Measurements from ENCODE around the gene ENTPD2. TPM values are rescaled to one million over a fixed set of nuclear protein-coding genes. Genes with fewer than 3 reads are reported as not detected.
A peak's percentile ranks its signal among the peaks of the same experiment; 100 is the strongest.

The ENTPD2 gene
- total RNA-seq, 5 donors from 2014 or later (not counting 1 experiment from before 2014, with no cell fraction given) = 0.32 TPM; not detected in 4

DNA sequence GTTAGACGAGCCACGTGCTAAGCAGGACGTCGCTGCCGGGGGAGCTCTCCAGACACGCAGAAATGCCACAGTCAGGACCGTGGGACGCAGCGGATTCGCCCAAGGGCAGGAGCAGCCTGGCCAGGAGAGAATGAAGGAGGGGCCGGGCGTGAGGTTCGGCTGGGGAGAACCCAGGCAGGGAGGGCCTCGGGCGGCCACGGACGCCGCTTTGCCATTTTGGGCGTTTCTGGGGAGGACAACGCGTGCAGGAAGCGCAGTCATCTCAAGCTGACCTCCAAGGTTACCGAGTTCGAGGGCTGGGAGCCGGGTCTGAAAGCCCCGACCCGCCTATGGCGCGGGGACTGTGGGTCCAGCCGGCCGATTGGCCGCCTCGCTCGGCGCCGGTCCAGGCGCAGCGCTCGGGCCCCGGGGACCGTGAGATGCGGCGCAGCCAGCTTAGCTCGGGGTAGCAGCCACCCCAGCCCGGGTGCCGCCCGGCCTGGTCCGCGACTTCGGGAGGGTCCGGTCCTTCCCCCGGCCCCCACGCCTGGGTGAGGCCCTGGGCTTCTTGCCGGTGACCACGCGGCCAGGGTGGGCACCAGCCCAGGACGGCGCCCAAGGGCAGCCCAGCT, 32.2 kb upstream of the ENTPD2 start:
- H3K36me3 Mint-ChIP-seq = peaks cover 12% of the 10 kb centered on the region
- H3K4me3 ChIP-seq (ENCODE audit: control insufficient read depth in 1 of 2, extremely low read depth in 1 of 2, low read length in 1 of 2) = peak overlapping the region; percentile 67 to 75
- H3K36me3 ChIP-seq (ENCODE audit: control insufficient read depth in 2 of 2, extremely low read depth in 1 of 2, insufficient read depth in 1 of 2, low read length in 1 of 2) = peaks cover 7 to 28% of the 10 kb centered on the region in 2 donors
- H3K9me3 Mint-ChIP-seq = no peaks in the 10 kb centered on the region
- ChIA-PET CTCF (interaction anchor here (0.6 to 1.8 kb wide), 7 partner anchors 10 to 185 kb away, joined by 3 to 42 read pairs (median 3); partner anchors contain the start of genes ABCA2 (in 1 of the 2) and SAPCD2 (in 1 of the 2)), POLR2A (interaction anchor here (0.6 to 1.5 kb wide), 6 partner anchors 10 to 158 kb away, joined by 3 to 12 read pairs (median 7); partner anchors contain the start of genes SAPCD2 (in 1 of the 2), TPRN (in 1 of the 2) and TUBB4B (in 1 of the 2))
- peak in 6 of 35 experiments; percentile 13 to 39 (median 16) for DNase-seq
- H3K4me1 Mint-ChIP-seq = peaks cover 28 to 38% (median 32%) of the 10 kb centered on the region in 3 donors
- H3K27me3 Mint-ChIP-seq = no peaks in the 10 kb centered on the region
- H3K27me3 ChIP-seq (replicated peaks in 1 of 2; ENCODE audit: control insufficient read depth in 2 of 2, extremely low read depth in 1 of 2, insufficient read depth in 2 of 2, low read length in 1 of 2) = peaks cover 0 to 3% of the 10 kb centered on the region in 2 experiments
- WGBS (ENCODE audit: insufficient coverage) = under 1% methylated on average over 58 of the region's 58 CpGs
- peak overlapping the region; percentile 61 for H3K27ac ChIP-seq (ENCODE audit: low read length)
- H3K27ac Mint-ChIP-seq = peak overlapping the region; percentile 87 to 94
- peak overlapping the region; percentile 79 to 93 (median 87) for H3K4me3 Mint-ChIP-seq
- no peaks in the 10 kb centered on the region for H3K9me3 ChIP-seq
- peaks cover 13 to 31% of the 10 kb centered on the region in 2 experiments for H3K4me1 ChIP-seq (ENCODE audit: control insufficient read depth in 1 of 2, extremely low read depth in 1 of 2, insufficient read depth in 2 of 2, low read length in 2 of 2)
- peak in 3 of 4 experiments; percentile 6 to 11 (median 8) for ATAC-seq (replicated peaks in 1 of 4)

DNA sequence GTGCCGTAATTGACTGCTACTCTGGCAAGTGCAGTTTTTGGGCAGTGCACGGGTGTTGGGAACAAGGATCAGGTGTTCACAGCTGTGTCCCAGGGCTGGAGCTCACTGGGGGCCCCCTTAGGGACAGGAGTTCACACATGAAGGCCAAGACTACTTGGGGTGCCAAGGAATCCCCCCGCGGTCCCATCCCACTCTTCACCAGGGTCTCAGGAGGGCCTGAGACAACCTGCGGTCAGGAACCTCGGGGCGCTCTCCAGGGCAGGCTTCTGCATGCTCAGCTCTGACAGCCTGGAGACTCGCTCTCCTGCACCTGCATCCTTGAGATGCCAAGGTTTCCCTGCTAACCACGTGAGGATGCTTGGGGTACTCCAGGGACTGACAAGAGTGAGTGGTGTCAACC, 30.7 kb upstream of the ENTPD2 start:
- 83% methylated on average over 9 of the region's 9 CpGs for WGBS (ENCODE audit: insufficient coverage)
- no peak for DNase-seq
- Histone ChIP-seq H3K9me3 (no peaks in the 10 kb centered on the region), H3K27ac (ENCODE audit: low read length) (no peak overlapping the region), H3K4me3 (ENCODE audit: control insufficient read depth in 1 of 2, extremely low read depth in 1 of 2, low read length in 1 of 2) (no peak overlapping the region), H3K4me1 (ENCODE audit: control insufficient read depth in 1 of 2, extremely low read depth in 1 of 2, insufficient read depth in 2 of 2, low read length in 2 of 2) (peaks cover 13 to 25% of the 10 kb centered on the region in 2 experiments), H3K27me3 (replicated peaks in 1 of 2; ENCODE audit: control insufficient read depth in 2 of 2, extremely low read depth in 1 of 2, insufficient read depth in 2 of 2, low read length in 1 of 2) (peaks cover 0 to 3% of the 10 kb centered on the region in 2 experiments), H3K36me3 (ENCODE audit: control insufficient read depth in 2 of 2, extremely low read depth in 1 of 2, insufficient read depth in 1 of 2, low read length in 1 of 2) (peaks cover 0 to 24% of the 10 kb centered on the region in 2 donors)
- Mint-ChIP-seq H3K9me3 (no peaks in the 10 kb centered on the region), H3K36me3 (peaks cover 14% of the 10 kb centered on the region), H3K4me1 (peaks cover 29 to 40% (median 30%) of the 10 kb centered on the region in 3 donors), H3K27ac (no peak overlapping the region), H3K27me3 (no peaks in the 10 kb centered on the region), H3K4me3 (no peak overlapping the region)
- no peak for ATAC-seq (replicated peaks in 1 of 4)
- POLR2A ChIA-PET = no interaction called here
- CTCF ChIA-PET = no interaction called here

DNA sequence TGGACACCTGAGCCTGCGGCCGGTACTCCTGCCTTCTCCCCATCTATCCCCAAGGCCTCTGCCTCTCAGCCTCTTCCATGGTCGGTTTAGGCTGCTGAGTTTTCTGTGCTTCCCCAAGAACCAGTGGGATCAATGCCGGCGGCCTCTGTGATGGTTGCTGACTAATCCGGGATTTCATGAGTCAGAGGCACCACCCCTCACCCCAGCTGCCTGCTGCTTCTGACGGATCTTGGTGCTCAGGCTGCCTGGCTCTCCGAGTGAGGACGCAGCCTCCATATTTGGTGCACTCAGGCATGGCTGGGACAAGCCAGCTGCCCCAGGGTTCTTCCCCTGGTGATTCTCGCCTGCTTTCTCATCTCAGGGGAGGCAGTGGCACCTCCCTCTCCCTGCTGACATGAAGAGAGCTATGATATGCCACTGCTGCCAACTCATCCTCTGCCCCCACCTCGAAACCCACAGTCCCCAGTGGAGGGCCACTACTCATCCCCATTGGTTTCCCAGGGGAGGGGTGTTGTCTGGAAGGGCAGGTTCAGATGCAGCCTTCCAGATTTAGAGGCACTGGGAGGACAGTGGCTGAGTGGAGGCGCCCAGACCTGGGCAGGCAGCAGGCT, 29.6 kb upstream of the ENTPD2 start:
- H3K27me3 Mint-ChIP-seq = no peaks in the 10 kb centered on the region
- H3K36me3 ChIP-seq (ENCODE audit: control insufficient read depth in 2 of 2, extremely low read depth in 1 of 2, insufficient read depth in 1 of 2, low read length in 1 of 2) = peaks cover 0 to 14% of the 10 kb centered on the region in 2 donors
- no peak overlapping the region for H3K4me3 ChIP-seq (ENCODE audit: control insufficient read depth in 1 of 2, extremely low read depth in 1 of 2, low read length in 1 of 2)
- peaks cover 0 to 6% of the 10 kb centered on the region in 2 experiments for H3K27me3 ChIP-seq (replicated peaks in 1 of 2; ENCODE audit: control insufficient read depth in 2 of 2, extremely low read depth in 1 of 2, insufficient read depth in 2 of 2, low read length in 1 of 2)
- H3K4me3 Mint-ChIP-seq = no peak overlapping the region
- H3K9me3 ChIP-seq = no peaks in the 10 kb centered on the region
- ChIA-PET POLR2A (no interaction called here), CTCF (no interaction called here)
- peaks cover 20 to 31% (median 22%) of the 10 kb centered on the region in 3 donors for H3K4me1 Mint-ChIP-seq
- no peaks in the 10 kb centered on the region for H3K9me3 Mint-ChIP-seq
- H3K27ac Mint-ChIP-seq = no peak overlapping the region
- no peak overlapping the region for H3K27ac ChIP-seq (ENCODE audit: low read length)
- H3K4me1 ChIP-seq (ENCODE audit: control insufficient read depth in 1 of 2, extremely low read depth in 1 of 2, insufficient read depth in 2 of 2, low read length in 2 of 2) = peaks cover 13 to 28% of the 10 kb centered on the region in 2 experiments
- 85% methylated on average over 6 of the region's 12 CpGs for WGBS (ENCODE audit: insufficient coverage)
- ATAC-seq (replicated peaks in 1 of 4) (no peak), DNase-seq (no peak)
- H3K36me3 Mint-ChIP-seq = peaks cover 8% of the 10 kb centered on the region

DNA sequence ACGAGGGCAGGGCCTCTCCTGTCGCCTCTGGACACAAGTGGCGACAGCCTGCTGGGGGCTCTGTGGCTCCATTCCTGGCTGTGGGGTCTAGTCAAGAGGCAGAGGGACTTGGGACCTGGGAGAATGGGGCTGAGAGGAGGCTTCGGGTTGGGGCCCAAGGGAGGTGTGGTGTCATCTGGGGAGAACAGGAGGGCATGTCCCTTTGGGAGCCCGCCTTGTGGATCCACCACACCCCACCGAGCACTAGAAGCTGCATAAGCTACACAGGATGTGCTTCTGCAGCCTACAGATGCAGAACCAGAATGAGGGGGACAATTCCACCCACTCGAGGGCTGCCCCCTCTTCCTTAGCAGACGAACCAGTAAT, 29.0 kb upstream of the ENTPD2 start:
- H3K36me3 Mint-ChIP-seq = peaks cover 8% of the 10 kb centered on the region
- no peaks in the 10 kb centered on the region for H3K27me3 Mint-ChIP-seq
- ChIA-PET POLR2A (no interaction called here), CTCF (no interaction called here)
- Histone ChIP-seq H3K4me1 (ENCODE audit: control insufficient read depth in 1 of 2, extremely low read depth in 1 of 2, insufficient read depth in 2 of 2, low read length in 2 of 2) (peaks cover 11 to 33% of the 10 kb centered on the region in 2 experiments), H3K9me3 (no peaks in the 10 kb centered on the region), H3K27me3 (replicated peaks in 1 of 2; ENCODE audit: control insufficient read depth in 2 of 2, extremely low read depth in 1 of 2, insufficient read depth in 2 of 2, low read length in 1 of 2) (peaks cover 0 to 8% of the 10 kb centered on the region in 2 experiments), H3K36me3 (ENCODE audit: control insufficient read depth in 2 of 2, extremely low read depth in 1 of 2, insufficient read depth in 1 of 2, low read length in 1 of 2) (peaks cover 0 to 14% of the 10 kb centered on the region in 2 donors), H3K4me3 (ENCODE audit: control insufficient read depth in 1 of 2, extremely low read depth in 1 of 2, low read length in 1 of 2) (no peak overlapping the region), H3K27ac (ENCODE audit: low read length) (no peak overlapping the region)
- H3K4me1 Mint-ChIP-seq = peaks cover 16 to 28% (median 17%) of the 10 kb centered on the region in 3 donors
- no peak for DNase-seq
- 77% methylated on average over 4 of the region's 8 CpGs for WGBS (ENCODE audit: insufficient coverage)
- no peak overlapping the region for H3K27ac Mint-ChIP-seq
- H3K4me3 Mint-ChIP-seq = no peak overlapping the region
- no peak for ATAC-seq (replicated peaks in 1 of 4)
- H3K9me3 Mint-ChIP-seq = no peaks in the 10 kb centered on the region

DNA sequence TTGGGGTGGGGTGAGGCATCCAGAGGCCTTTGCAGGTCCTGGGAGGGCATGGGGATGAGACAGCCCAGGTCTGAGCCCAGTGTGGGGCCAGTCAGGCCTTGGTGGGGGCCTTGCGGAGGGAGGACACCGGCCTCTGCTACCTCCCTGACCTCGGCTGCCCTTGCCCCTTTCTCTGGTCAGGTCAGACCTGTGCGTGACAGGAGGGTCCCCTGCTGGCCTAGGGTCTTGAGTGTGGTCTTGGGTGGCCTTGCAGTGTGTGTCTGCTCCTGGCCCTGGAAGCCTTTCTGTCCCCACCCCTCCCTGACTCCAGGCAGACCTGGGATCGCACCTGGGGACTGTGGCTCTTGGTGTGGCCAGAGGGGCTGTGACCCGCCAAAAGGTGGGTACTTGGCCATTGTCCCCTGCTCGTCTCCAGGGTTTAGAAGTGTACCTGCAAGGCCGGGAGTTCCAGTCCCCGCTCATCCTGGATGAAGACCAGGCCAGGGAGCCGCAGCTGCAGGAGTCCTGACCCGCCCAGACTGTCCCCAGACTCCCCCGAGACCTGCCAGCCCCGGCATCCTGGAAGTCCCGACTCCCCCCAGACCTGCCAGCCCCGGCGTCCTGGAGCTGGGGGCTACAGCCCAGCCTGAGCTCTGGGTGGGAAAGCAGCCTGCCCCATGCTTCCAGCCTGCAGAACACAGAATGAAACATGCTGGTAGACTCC, 28.5 kb upstream of the ENTPD2 start:
- Histone ChIP-seq H3K9me3 (no peaks in the 10 kb centered on the region), H3K4me1 (ENCODE audit: control insufficient read depth in 1 of 2, extremely low read depth in 1 of 2, insufficient read depth in 2 of 2, low read length in 2 of 2) (peaks cover 7 to 31% of the 10 kb centered on the region in 2 experiments), H3K36me3 (ENCODE audit: control insufficient read depth in 2 of 2, extremely low read depth in 1 of 2, insufficient read depth in 1 of 2, low read length in 1 of 2) (peaks cover 0 to 14% of the 10 kb centered on the region in 2 donors), H3K27ac (ENCODE audit: low read length) (no peak overlapping the region), H3K4me3 (ENCODE audit: control insufficient read depth in 1 of 2, extremely low read depth in 1 of 2, low read length in 1 of 2) (no peak overlapping the region), H3K27me3 (replicated peaks in 1 of 2; ENCODE audit: control insufficient read depth in 2 of 2, extremely low read depth in 1 of 2, insufficient read depth in 2 of 2, low read length in 1 of 2) (peaks cover 0 to 8% of the 10 kb centered on the region in 2 experiments)
- CTCF ChIA-PET = no interaction called here
- H3K36me3 Mint-ChIP-seq = peaks cover 8% of the 10 kb centered on the region
- POLR2A ChIA-PET = no interaction called here
- no peak overlapping the region for H3K27ac Mint-ChIP-seq
- 96% methylated on average over 14 of the region's 16 CpGs for WGBS (ENCODE audit: insufficient coverage)
- H3K9me3 Mint-ChIP-seq = no peaks in the 10 kb centered on the region
- DNase-seq (no peak), ATAC-seq (replicated peaks in 1 of 4) (no peak)
- no peak overlapping the region for H3K4me3 Mint-ChIP-seq
- H3K27me3 Mint-ChIP-seq = no peaks in the 10 kb centered on the region
- peaks cover 10 to 22% (median 12%) of the 10 kb centered on the region in 3 donors for H3K4me1 Mint-ChIP-seq
